Panc1 (cell line): ENCODE data around the gene RAB10.

Source experiments
- POLR2AphosphoS5 ChIP-seq: IDR thresholded peaks from 2 replicates; pipeline ENCODE4 v1.6.1; 2012; ENCODE audit warnings: mild to moderate bottlenecking, low read depth, low read length, moderate library complexity
- TF ChIP-seq, protein P1 (sequence below): fragments of 450-650 bp; IDR thresholded peaks from 2 replicates; pipeline ENCODE4 v1.5.1; 2017; ENCODE audit warnings: mild to moderate bottlenecking

DNA sequence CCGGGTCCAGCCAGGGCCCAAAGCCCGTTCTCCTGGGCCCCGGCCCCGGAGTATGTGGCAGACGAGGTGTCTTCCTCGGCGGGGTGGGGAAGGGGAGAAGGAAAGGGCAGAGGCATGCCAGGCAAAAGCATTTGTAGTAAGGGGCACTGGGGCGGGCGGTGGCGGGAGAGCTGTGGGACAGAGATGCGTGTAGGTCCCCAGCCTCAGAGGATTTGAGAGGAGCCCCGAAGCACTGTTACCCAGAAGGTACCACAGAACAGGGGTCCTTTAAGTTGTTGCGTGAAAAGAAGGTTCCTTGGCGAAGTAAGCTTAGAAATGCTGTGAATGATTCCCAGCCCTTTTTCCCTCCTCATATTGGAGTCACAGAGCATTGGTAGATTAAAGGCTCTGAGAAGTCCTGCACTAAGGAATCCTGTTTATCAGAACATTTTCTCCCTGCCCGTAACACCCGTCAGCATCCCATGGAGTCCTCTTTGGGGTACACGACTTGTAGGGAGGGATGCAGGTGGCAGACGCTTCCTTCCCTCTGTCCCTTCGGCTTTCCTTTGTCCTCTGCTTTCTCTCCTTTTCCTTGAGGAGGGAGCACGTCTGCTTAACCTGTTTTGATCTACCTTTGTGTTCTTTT is 151.5 kb downstream of the RAB10 start:
- TF ChIP-seq, protein P1, sequence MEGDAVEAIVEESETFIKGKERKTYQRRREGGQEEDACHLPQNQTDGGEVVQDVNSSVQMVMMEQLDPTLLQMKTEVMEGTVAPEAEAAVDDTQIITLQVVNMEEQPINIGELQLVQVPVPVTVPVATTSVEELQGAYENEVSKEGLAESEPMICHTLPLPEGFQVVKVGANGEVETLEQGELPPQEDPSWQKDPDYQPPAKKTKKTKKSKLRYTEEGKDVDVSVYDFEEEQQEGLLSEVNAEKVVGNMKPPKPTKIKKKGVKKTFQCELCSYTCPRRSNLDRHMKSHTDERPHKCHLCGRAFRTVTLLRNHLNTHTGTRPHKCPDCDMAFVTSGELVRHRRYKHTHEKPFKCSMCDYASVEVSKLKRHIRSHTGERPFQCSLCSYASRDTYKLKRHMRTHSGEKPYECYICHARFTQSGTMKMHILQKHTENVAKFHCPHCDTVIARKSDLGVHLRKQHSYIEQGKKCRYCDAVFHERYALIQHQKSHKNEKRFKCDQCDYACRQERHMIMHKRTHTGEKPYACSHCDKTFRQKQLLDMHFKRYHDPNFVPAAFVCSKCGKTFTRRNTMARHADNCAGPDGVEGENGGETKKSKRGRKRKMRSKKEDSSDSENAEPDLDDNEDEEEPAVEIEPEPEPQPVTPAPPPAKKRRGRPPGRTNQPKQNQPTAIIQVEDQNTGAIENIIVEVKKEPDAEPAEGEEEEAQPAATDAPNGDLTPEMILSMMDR = no peak
- no peak for TF ChIP-seq POLR2AphosphoS5
